ENCODE measurements around the gene IP6K1.

GRCh38 chr3:49699281-49699979 lies 86.9 kb downstream of the IP6K1 start:
- TF ChIP-seq, protein P1, sequence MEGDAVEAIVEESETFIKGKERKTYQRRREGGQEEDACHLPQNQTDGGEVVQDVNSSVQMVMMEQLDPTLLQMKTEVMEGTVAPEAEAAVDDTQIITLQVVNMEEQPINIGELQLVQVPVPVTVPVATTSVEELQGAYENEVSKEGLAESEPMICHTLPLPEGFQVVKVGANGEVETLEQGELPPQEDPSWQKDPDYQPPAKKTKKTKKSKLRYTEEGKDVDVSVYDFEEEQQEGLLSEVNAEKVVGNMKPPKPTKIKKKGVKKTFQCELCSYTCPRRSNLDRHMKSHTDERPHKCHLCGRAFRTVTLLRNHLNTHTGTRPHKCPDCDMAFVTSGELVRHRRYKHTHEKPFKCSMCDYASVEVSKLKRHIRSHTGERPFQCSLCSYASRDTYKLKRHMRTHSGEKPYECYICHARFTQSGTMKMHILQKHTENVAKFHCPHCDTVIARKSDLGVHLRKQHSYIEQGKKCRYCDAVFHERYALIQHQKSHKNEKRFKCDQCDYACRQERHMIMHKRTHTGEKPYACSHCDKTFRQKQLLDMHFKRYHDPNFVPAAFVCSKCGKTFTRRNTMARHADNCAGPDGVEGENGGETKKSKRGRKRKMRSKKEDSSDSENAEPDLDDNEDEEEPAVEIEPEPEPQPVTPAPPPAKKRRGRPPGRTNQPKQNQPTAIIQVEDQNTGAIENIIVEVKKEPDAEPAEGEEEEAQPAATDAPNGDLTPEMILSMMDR (conservative IDR thresholded peaks at IDR 0.05; ENCODE audit: low read length) = no peak
- TF ChIP-seq EZH2phosphoT487 (IDR thresholded peaks at IDR 0.05; ENCODE audit: borderline replicate concordance) = no peak

All from Loucy (cell line).